ENCODE measurements around the gene PCIF1.
"Not testable (repeated sequence)": the region's sequence is repeated elsewhere in the genome, so short reads cannot be mapped to it uniquely, and the experiment has no call there.

PCIF1 gene

GRCh38 chr20:45994761-45995493 lies 60.4 kb downstream of the PCIF1 start:
- no peak for DNase-seq (ENCODE audit: low spot score)

GRCh38 chr20:45995495-45996097 lies 61.1 kb downstream of the PCIF1 start:
- DNase-seq (ENCODE audit: low spot score): not testable (repeated sequence)

- DNase-seq (ENCODE audit: low spot score): no peak
These were observed 62.7 kb downstream of the PCIF1 start for GRCh38 chr20:45997187-45997586.
